K562 (cell line): ENCODE results near the gene POU3F1. TPM values are rescaled to one million over a fixed set of nuclear protein-coding genes. Genes with fewer than 3 reads are reported as not detected.

ENCODE experiments used
- ARID3A ChIP-seq: IDR thresholded peaks from 2 replicates; pipeline ENCODE4 v1.6.1; 2012; ENCODE audit warnings: low read depth, low read length, improper control_type of control experiment, borderline replicate concordance
- ARID3B ChIP-seq: fragments of 250-450 bp; sonication (Bioruptor Pico); IDR thresholded peaks from 2 replicates; pipeline ENCODE4 v1.4.0; 2020; ENCODE audit warnings: borderline replicate concordance
- ARNT ChIP-seq, 2 experiments: fragments of 450-650 bp; IDR thresholded peaks; 2 replicates each; pipeline ENCODE4 v1.6.1; 2016; ENCODE audit warnings: mild to moderate bottlenecking in 1 of 2
- CEBPB ChIP-seq: fragments of 450-650 bp; IDR thresholded peaks from 2 replicates; pipeline ENCODE4 v1.6.1; 2016; ENCODE audit warnings: missing genetic modification characterization, missing compliant biosample characterization
- CEBPG ChIP-seq, 3 experiments: fragments of 200-800 bp in 1 of 3; sonication (Bioruptor generic) in 1 of 3; sonication (generic) in 1 of 3; formaldehyde crosslinking in 1 of 3; IDR thresholded peaks in 2 of 3; conservative IDR thresholded peaks in 1 of 3; 2 replicates each; pipeline versions ENCODE4 v1.6.1 to v1.8.0; 2016 to 2022; ENCODE audit warnings: missing compliant biosample characterization in 2 of 3, missing genetic modification characterization in 2 of 3, mild to moderate bottlenecking in 1 of 3, missing genetic modification reagents in 1 of 3
- E2F8 ChIP-seq: fragments of 450-650 bp; IDR thresholded peaks from 2 replicates; pipeline ENCODE4 v1.7.1; 2018; ENCODE audit warnings: mild to moderate bottlenecking, low read depth; ENCODE audit not compliant: partially characterized antibody
- ERF ChIP-seq: fragments of 450-650 bp; formaldehyde crosslinking; IDR thresholded peaks from 2 replicates; pipeline ENCODE4 v1.4.0; 2020; ENCODE audit warnings: mild to moderate bottlenecking, mixed read lengths
- GATA2 ChIP-seq: sonication (generic); formaldehyde crosslinking; IDR thresholded peaks from 2 replicates; pipeline ENCODE4 v1.4.0; 2020; ENCODE audit warnings: mild to moderate bottlenecking, missing genetic modification reagents
- HNRNPLL ChIP-seq: fragments of 200-400 bp; formaldehyde crosslinking; IDR thresholded peaks from 2 replicates; pipeline ENCODE4 v1.6.1; 2017; ENCODE audit warnings: low read length, low read depth, mild to moderate bottlenecking; ENCODE audit not compliant: poor library complexity, severe bottlenecking
- MITF ChIP-seq: IDR thresholded peaks from 2 replicates; pipeline ENCODE4 v1.6.1; 2014; ENCODE audit warnings: antibody characterized with exemption
- PBX2 ChIP-seq, 2 experiments: IDR thresholded peaks in 1 of 2; conservative IDR thresholded peaks in 1 of 2; 2 replicates each; pipeline ENCODE4 v1.6.1; 2016; ENCODE audit warnings: low read depth in 2 of 2, mild to moderate bottlenecking in 1 of 2, missing compliant biosample characterization in 1 of 2, missing genetic modification characterization in 1 of 2, moderate library complexity in 1 of 2
- SMAD1 ChIP-seq: fragments of 150-350 bp; IDR thresholded peaks from 2 replicates; pipeline ENCODE4 v1.6.1; 2014; ENCODE audit warnings: low read length, low read depth; ENCODE audit not compliant: partially characterized antibody
- TCF15 ChIP-seq: fragments of 250-450 bp; sonication (Bioruptor Pico); IDR thresholded peaks from 2 replicates; pipeline ENCODE4 v1.8.0; 2022; ENCODE audit warnings: moderate library complexity, mild to moderate bottlenecking, inconsistent platforms
- ZNF75A ChIP-seq: fragments of 450-650 bp; formaldehyde crosslinking; IDR thresholded peaks from 2 replicates; pipeline ENCODE4 v1.4.0; 2020; ENCODE audit warnings: mild to moderate bottlenecking
- polyA plus RNA-seq, 8 experiments: library from polyadenylated mRNA; depleted of rRNA in 4 of 8; stranded (reverse) in 5 of 8; unstranded in 3 of 8; fragments of >200 nt; fragmentation: Nextera tagmentation in 2 of 8; fragmentation: Illumina TruSeq in 1 of 8; extraction: Ambion mirVana in 2 of 8; extraction: Trizol in 1 of 8; gene quantifications; 2 replicates each; pipeline versions ENCODE4 v1.2.1 to v1.2.3, GENCODE V29; 2011 to 2014; ENCODE audit warnings: inconsistent platforms in 1 of 8, missing spikeins in 1 of 8
- total RNA-seq, 7 experiments: library from RNA; depleted of rRNA in 6 of 7; stranded (reverse); fragments of >200 nt in 6 of 7; fragmentation: Illumina TruSeq in 2 of 7; extraction: Trizol in 2 of 7; gene quantifications; 2 replicates each; pipeline versions ENCODE4 v1.2.1 to v1.2.3, GENCODE V29; 2011 to 2021; ENCODE audit warnings: low replicate concordance in 1 of 7

The POU3F1 gene
- total and polyA plus RNA-seq, 9 of the 15 experiments (the other 6 are each of a cell fraction or from before 2014, with no cell fraction given) = 0.09 TPM; not detected in 8

GRCh38 chr1:38009088-38009840 is 37.3 kb downstream of the POU3F1 start (continued):
- TF ChIP-seq ZNF75A = no peak
- TF ChIP-seq ARID3B = no peak
- no peak for TF ChIP-seq ARID3A
- no peak for TF ChIP-seq HNRNPLL
- TF ChIP-seq TCF15 (CRISPR knock-in tag) = no peak
- TF ChIP-seq ERF (CRISPR knock-in tag) = no peak
- TF ChIP-seq GATA2 = no peak
- TF ChIP-seq ARNT (IDR thresholded peaks at IDR 0.05) = peak in 1 of 2 experiments; percentile 50; a peak in 1 of 4 replicates
- no peak for TF ChIP-seq SMAD1
- TF ChIP-seq MITF = no peak
- TF ChIP-seq E2F8 = no peak
- TF ChIP-seq PBX2 (CRISPR knock-in tag; IDR thresholded peaks at IDR 0.05; ENCODE audit: low read depth) = no peak
- peak; percentile 46; the same call in 1 of the 2 replicates for TF ChIP-seq PBX2 (tag; conservative IDR thresholded peaks at IDR 0.05; ENCODE audit: low read depth)
- TF ChIP-seq CEBPB = peak; percentile 29; the same call in 1 of the 2 replicates
- no peak for TF ChIP-seq CEBPG (CRISPR knock-in tag; IDR thresholded peaks at IDR 0.05)
- TF ChIP-seq CEBPG (tag; conservative IDR thresholded peaks at IDR 0.05 in 1 of 2, IDR thresholded peaks at IDR 0.05 in 1 of 2) = peak in 1 of 2 experiments; percentile 37; a peak in 2 of 4 replicates
